ENCODE data around the gene MAP4K2. TPM values are rescaled to one million over a fixed set of nuclear protein-coding genes. Genes with fewer than 3 reads are reported as not detected.
A peak's percentile ranks its signal among the peaks of the same experiment; 100 is the strongest.
"Not testable (repeated sequence)": the region's sequence is repeated elsewhere in the genome, so short reads cannot be mapped to it uniquely, and the experiment has no call there.

MAP4K2 gene
- 10 to 100 TPM in 2 of 3 donors, 1 to 10 TPM in 1; 9.2 to 16.4 (median 15.9) TPM for polyA plus RNA-seq

DNA sequence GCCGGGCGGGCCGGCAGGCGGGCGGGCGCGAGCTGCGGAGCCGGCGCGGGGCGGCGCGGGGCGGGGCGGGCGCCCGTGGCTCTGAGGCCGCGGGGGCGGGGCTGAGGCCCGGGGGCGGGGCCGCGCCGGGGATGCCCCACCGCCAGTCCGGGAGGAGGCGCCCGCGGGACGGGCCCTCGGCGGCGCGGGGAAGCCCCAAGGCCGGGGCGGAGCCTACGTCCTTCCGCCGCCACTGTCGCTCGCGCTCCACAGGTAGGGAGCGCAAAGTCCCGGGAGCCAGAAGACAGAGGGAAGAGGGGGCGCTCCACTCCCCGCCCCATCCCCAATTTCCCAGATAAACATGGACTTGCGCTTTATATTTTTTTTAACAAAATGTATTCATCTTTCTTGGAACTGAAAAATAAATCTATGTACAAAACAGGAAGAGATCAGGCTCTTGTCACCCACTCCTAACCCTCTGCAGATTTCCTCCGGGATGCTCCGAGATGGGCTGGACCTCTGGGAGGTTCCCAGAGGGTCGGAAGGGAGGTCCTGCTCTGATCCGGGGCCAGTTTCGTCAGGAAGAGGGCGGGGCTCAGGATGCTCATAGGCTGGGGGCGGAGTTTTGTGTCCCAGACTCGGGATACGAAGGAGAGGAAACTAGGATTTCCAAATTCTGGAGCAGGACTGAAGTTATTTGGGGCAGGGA is at the start of gene MAP4K2:
Gene MAP4K2, minus strand, starts transcription at position 57 of the 688 bp plus-strand sequence. CDS start 65 bp downstream, outside the sequence.
- Mint-ChIP-seq H3K27me3 (ENCODE audit: low read depth in 3 of 3) (peaks cover 2 to 5% (median 2%) of the 10 kb centered on the region in 3 donors), H3K4me3 (peak within 1 kb of the TSS; percentile 88 to 92 (median 91)), H3K36me3 (peaks cover 0 to 10% (median 9%) of the 10 kb centered on the region in 3 donors), H3K27ac (peak within 1 kb of the TSS; percentile 91 to 97 (median 94)), H3K4me1 (peaks cover 11 to 15% of the 10 kb centered on the region in 2 donors), H3K9me3 (no peaks in the 10 kb centered on the region)
- DNase-seq = peak; percentile 88 to 90 (median 89)

DNA sequence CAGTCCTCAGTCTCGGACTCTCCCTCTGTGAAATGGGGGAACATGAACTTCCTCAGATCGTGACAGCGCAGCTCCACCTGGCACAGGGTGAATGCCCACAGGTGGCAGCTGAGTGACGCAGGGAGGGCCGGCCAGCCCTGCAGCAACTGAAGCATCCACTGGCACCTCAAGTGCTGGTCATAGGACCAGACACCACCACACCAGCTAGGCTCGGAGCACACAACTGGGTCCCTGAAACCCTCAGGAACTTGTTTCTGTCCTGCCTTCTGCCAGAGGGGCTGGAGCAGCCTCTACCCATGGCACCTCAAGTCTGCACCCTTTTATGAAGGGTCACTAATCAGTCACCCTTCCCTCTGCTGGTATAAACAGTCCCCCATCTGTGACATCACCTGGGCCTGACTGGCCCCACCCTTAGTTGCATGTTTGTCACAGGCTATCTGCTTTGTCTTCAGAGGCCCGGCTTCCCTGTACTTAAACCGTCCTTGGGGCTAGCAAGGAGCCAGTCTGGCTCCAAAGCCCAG is 48.9 kb upstream of the MAP4K2 start:
- H3K4me3 Mint-ChIP-seq = peak overlapping the region; percentile 66 to 80 (median 76)
- no peak for DNase-seq
- peaks cover 92 to 93% of the 10 kb centered on the region in 2 donors for H3K4me1 Mint-ChIP-seq
- no peaks in the 10 kb centered on the region for H3K9me3 Mint-ChIP-seq
- H3K27ac Mint-ChIP-seq = peak overlapping the region; percentile 89 to 98 (median 94)
- peaks cover 8 to 10% (median 9%) of the 10 kb centered on the region in 3 donors for H3K36me3 Mint-ChIP-seq
- peaks cover 5 to 17% (median 15%) of the 10 kb centered on the region in 3 donors for H3K27me3 Mint-ChIP-seq (ENCODE audit: low read depth in 3 of 3)

GRCh38 chr11:64850979-64851567 is 48.1 kb upstream of the MAP4K2 start:
- peaks cover 5 to 15% (median 15%) of the 10 kb centered on the region in 3 donors for H3K27me3 Mint-ChIP-seq (ENCODE audit: low read depth in 3 of 3)
- DNase-seq = peak; percentile 67 to 75 (median 69)
- H3K27ac Mint-ChIP-seq = peak overlapping the region; percentile 89 to 98 (median 94)
- H3K9me3 Mint-ChIP-seq = no peaks in the 10 kb centered on the region
- peak overlapping the region; percentile 66 to 80 (median 76) for H3K4me3 Mint-ChIP-seq
- H3K36me3 Mint-ChIP-seq = peaks cover 8 to 10% (median 9%) of the 10 kb centered on the region in 3 donors
- H3K4me1 Mint-ChIP-seq = peaks cover 85 to 86% of the 10 kb centered on the region in 2 donors

DNA sequence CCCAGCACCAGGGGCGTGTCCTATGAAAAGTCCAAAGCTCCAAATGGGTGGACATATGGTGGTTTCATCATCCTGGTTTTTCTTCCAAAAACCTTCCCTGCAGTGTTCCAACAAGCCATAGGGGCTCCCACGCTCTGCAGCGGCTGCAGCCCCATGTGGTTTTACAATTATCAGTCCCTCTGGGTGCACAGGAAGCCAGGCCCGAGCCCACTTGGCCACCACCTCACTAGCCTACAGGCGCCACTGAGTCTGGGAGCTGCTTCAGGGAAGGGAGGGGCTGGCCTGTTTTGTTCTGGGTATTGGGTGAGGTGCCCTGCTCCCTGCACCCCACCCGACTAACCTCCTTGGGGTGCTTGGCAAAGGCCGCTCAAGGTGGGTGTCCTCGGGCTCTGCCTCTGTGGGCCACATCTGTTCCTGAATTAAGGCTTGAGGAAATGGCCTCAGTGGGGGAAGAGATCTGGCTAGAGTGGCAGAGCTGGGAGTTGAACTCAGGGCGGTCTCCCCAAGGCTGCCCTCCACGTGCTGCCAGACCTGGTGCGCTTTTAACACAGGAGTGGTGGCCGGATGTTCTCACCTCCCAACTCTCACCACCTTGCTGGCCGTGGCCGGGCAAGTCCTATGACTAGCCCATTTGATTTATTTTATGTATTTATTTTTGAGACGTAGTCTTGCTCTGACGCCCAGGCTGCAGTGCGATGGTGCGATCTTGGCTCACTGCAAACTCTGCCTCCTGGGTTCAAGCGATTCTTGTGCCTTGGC is 46.8 kb upstream of the MAP4K2 start:
- no peak for DNase-seq
- H3K4me1 Mint-ChIP-seq = peaks cover 78 to 80% of the 10 kb centered on the region in 2 donors
- H3K36me3 Mint-ChIP-seq = peaks cover 0 to under 1% (median 0%) of the 10 kb centered on the region in 3 donors
- peak overlapping the region; percentile 88 to 95 (median 90) for H3K27ac Mint-ChIP-seq
- peaks cover 4 to 8% (median 5%) of the 10 kb centered on the region in 3 donors for H3K27me3 Mint-ChIP-seq (ENCODE audit: low read depth in 3 of 3)
- no peaks in the 10 kb centered on the region for H3K9me3 Mint-ChIP-seq
- H3K4me3 Mint-ChIP-seq = peak overlapping the region; percentile 36 to 67 (median 48)

- peak overlapping the region; percentile 88 to 91 (median 90) for H3K27ac Mint-ChIP-seq
- H3K36me3 Mint-ChIP-seq = no peaks in the 10 kb centered on the region
- no peak for DNase-seq
- peak overlapping the region in 4 of 5 donors; percentile 60 to 71 (median 64) for H3K4me3 Mint-ChIP-seq
- no peaks in the 10 kb centered on the region for H3K9me3 Mint-ChIP-seq
- peaks cover 75% of the 10 kb centered on the region in 2 donors for H3K4me1 Mint-ChIP-seq
- peaks cover under 1 to 8% (median 5%) of the 10 kb centered on the region in 3 donors for H3K27me3 Mint-ChIP-seq (ENCODE audit: low read depth in 3 of 3)
Observed at GRCh38 chr11:64848826-64849597, 46.0 kb upstream of the MAP4K2 start.

DNA sequence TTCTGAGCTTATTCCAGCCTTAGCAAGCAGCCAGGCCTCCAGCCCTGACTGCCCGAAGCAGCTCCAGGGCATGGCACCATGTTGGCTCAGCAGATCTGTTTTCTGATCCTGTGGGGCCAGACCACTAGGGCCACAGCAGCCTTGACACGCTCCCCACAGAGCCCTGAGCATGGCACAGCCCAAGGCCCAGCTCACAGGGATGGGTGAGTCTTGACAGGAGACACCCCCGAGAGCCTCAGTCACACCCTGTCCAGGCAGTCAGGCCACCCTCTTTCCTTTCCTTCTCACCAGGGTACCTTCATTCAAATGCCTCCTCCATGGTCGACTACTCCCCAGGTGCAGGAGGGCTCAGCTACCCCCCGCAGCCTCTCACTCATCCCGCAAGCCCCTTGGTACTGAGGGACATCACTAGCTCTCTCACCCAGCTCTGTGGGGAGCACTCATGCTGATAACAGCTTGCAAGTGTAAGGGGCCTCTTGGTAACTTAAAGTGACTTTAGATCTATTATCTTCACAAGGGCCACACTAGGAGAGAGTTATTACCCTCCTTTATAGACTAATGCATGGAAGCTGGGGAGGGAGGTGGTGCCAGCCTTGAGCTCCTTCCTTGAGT is 45.3 kb upstream of the MAP4K2 start:
- H3K27ac Mint-ChIP-seq = peak overlapping the region; percentile 88 to 91 (median 90)
- H3K4me3 Mint-ChIP-seq = peak overlapping the region; percentile 57 to 71 (median 63)
- no peaks in the 10 kb centered on the region for H3K36me3 Mint-ChIP-seq
- peaks cover 74 to 75% of the 10 kb centered on the region in 2 donors for H3K4me1 Mint-ChIP-seq
- no peak for DNase-seq
- no peaks in the 10 kb centered on the region for H3K9me3 Mint-ChIP-seq
- peaks cover 2 to 7% (median 4%) of the 10 kb centered on the region in 3 donors for H3K27me3 Mint-ChIP-seq (ENCODE audit: low read depth in 3 of 3)

GRCh38 chr11:64846998-64847666 is 44.1 kb upstream of the MAP4K2 start:
- peaks cover 63 to 64% of the 10 kb centered on the region in 2 donors for H3K4me1 Mint-ChIP-seq
- peak overlapping the region; percentile 37 to 79 (median 69) for H3K27ac Mint-ChIP-seq

GRCh38 chr11:64845776-64846129 is 42.7 kb upstream of the MAP4K2 start:
- not testable (repeated sequence) for H3K9me3 Mint-ChIP-seq; H3K36me3 Mint-ChIP-seq; H3K27me3 Mint-ChIP-seq (ENCODE audit: low read depth in 3 of 3); DNase-seq
- Mint-ChIP-seq H3K4me1 (peaks cover 49 to 51% of the 10 kb centered on the region in 2 donors), H3K27ac (peak overlapping the region in 2 of 6 donors; percentile 86 to 93), H3K4me3 (peak overlapping the region in 4 of 5 donors; percentile 67 to 81 (median 73))

More at GRCh38 chr11:64846998-64847666, 44.1 kb upstream of the MAP4K2 start:
- Mint-ChIP-seq H3K27me3 (ENCODE audit: low read depth in 3 of 3) (peaks cover 2 to 4% (median 4%) of the 10 kb centered on the region in 3 donors), H3K4me3 (peak overlapping the region; percentile 33 to 56 (median 51)), H3K36me3 (no peaks in the 10 kb centered on the region), H3K9me3 (no peaks in the 10 kb centered on the region)
- peak; percentile 87 to 89 (median 87) for DNase-seq

DNA sequence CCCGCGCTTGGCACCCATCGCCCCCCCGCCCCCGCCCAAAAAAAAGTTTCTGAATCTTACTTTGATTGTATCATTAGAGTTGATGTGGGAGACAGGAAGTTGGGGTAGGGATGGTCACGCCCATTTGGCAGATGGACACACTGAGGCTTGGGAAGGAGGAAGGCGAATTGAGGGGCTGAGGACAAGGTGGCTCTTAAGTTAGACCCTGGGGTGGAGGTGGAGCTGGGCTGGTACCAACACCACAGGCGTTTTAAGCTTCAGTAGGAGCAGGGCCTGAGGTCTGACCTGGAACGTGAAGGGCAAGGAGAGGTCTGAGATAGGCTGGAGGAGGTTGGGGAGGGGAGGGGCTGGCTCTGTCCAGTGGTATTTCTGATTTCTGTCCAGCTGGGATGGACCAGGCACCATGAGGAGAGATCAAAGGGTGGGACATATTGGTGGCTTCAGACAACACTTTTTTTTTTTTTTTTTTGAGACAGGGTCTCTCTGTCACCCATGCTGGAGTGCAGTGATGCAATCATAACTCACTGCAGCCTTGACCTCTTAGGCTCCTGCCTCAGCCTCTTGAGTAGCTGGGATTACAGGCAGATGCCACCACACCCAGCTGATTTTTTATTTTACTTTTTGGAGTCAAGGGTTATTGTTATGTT is 42.2 kb upstream of the MAP4K2 start:
- no peak for DNase-seq
- Mint-ChIP-seq H3K9me3 (no peaks in the 10 kb centered on the region), H3K4me3 (peak overlapping the region; percentile 67 to 81 (median 73)), H3K27ac (peak overlapping the region; percentile 57 to 93 (median 70)), H3K4me1 (peaks cover 44 to 48% of the 10 kb centered on the region in 2 donors), H3K36me3 (no peaks in the 10 kb centered on the region), H3K27me3 (ENCODE audit: low read depth in 3 of 3) (peaks cover 2 to 4% (median 4%) of the 10 kb centered on the region in 3 donors)

DNA sequence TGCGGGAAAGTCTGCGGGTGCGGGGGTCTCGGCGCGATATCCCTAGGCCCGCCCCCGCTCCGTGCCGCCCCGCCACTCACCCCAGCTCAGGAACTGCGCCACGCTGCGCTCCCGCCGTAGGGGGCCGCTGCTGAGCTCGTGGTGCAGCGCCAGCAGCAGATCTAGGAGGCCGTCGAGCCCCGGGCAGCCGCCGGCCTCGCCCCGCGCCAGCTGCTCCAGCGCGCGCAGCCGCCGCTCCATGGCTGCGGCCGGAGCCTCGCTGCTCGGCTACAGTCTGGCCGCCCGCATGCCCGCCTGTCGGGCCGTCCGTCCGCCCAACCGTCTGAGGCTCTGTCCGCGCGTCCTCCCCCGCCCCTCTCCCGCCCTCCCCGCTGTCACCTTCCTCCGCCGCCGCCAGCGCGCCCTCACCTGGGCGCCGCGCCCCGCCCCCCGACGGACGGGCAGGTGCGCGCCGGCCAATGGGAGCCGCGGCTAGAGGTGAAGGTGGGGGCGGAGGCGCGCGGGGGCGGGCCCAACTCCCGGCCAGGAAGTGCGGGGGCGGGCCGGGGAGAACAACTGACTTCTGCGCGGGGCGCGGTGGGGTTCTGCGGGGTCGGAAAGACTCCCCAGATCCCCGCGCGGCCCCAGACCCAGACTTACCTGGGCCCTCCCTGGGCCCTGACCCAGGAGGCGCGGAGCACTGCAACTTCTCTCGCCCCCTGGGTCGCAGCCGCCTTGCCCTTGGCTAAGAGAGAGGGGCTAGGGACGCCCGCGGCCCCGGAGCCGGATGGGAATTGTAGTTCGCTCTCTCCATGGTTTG is 41.5 kb upstream of the MAP4K2 start, which contains the start of gene CDC42BPG:
Gene CDC42BPG, minus strand, starts transcription at position 324 of the 799 bp plus-strand sequence. Its CDS starts 84 bp downstream, at position 240.
- DNase-seq = peak in 2 of 3 donors; percentile 67 to 68
- H3K9me3 Mint-ChIP-seq = no peaks in the 10 kb centered on the region
- H3K36me3 Mint-ChIP-seq = peaks cover 0 to under 1% (median 0%) of the 10 kb centered on the region in 3 donors
- peaks cover 2 to 4% (median 4%) of the 10 kb centered on the region in 3 donors for H3K27me3 Mint-ChIP-seq (ENCODE audit: low read depth in 3 of 3)
- H3K4me1 Mint-ChIP-seq = peaks cover 37 to 41% of the 10 kb centered on the region in 2 donors
- H3K4me3 Mint-ChIP-seq = peak within 1 kb of the TSS; percentile 75 to 90 (median 85)
- H3K27ac Mint-ChIP-seq = peak within 1 kb of the TSS; percentile 57 to 93 (median 84)

All from immature natural killer cell (primary cell).